OCI-LY1 (cell line): ENCODE measurements around the gene PLS3.

Experiments
- CTCF ChIP-seq: fragments of 200-600 bp; sonication (generic), shearing (Covaris generic); IDR thresholded peaks from 2 replicates; pipeline ENCODE4 v1.5.1; 2017; ENCODE audit warnings: mild to moderate bottlenecking, antibody characterized with exemption, low read length, moderate library complexity, mixed read lengths
- EZH2 ChIP-seq: fragments of 200-600 bp; sonication (generic), shearing (Covaris generic); IDR thresholded peaks from 2 replicates; pipeline ENCODE4 v1.8.0; 2017; ENCODE audit warnings: borderline replicate concordance, mixed run types, mild to moderate bottlenecking, antibody characterized with exemption, low read length, moderate library complexity, mixed read lengths

GRCh38 chrX:115639334-115639880 is 78.4 kb downstream of the PLS3 start:
- no peak for TF ChIP-seq CTCF
- no peak for TF ChIP-seq EZH2
